Measurements from ENCODE around the gene SYT9.

- TF ChIP-seq JUND (IDR thresholded peaks at IDR 0.05; ENCODE audit: borderline replicate concordance, low read depth, low read length) = no peak
- no peak for TF ChIP-seq JUND (tag; IDR thresholded peaks at IDR 0.05; ENCODE audit: borderline replicate concordance, low read depth, low read length)
- no peak for TF ChIP-seq EZH2 (IDR thresholded peaks at IDR 0.05; ENCODE audit: borderline replicate concordance, low read depth, low read length)
- no peak for TF ChIP-seq MTA2 (IDR thresholded peaks at IDR 0.05; ENCODE audit: low read depth)
- TF ChIP-seq ESRRA (IDR thresholded peaks at IDR 0.05; ENCODE audit: borderline replicate concordance, low read depth) = no peak
- TF ChIP-seq TCF3 (CRISPR knock-in tag; IDR thresholded peaks at IDR 0.05) = no peak
Measured at GRCh38 chr11:7495882-7496551, 244.3 kb downstream of the SYT9 start.
